ENCODE measurements around the gene SENP8. TPM values are rescaled to one million over a fixed set of nuclear protein-coding genes. Genes with fewer than 3 reads are reported as not detected.

SENP8 gene
- total and polyA plus RNA-seq, 7 donors, result 1.5 to 5.0 (median 3.3) TPM

- DNase-seq (no peak), ATAC-seq (no peak)
- 74 to 81% (median 78%) methylated on average over 5 of the region's 5 CpGs for WGBS, 3 donors
- H3K27me3 ChIP-seq (ENCODE audit: insufficient read depth in 3 of 3, low read length in 2 of 3), result no peaks in the 10 kb centered on the region
- intact Hi-C loops (cut with DNase I), result no loop called here
- TF ChIP-seq CTCF (IDR thresholded peaks at IDR 0.05), result no peak
- H3K27ac ChIP-seq, result no peak overlapping the region
- H3K36me3 ChIP-seq (ENCODE audit: insufficient read depth in 1 of 2, low read depth in 1 of 2), result no peaks in the 10 kb centered on the region
- H3K4me1 ChIP-seq, result peaks cover 7% of the 10 kb centered on the region
- H3K9me3 ChIP-seq, result no peaks in the 10 kb centered on the region
- H3K4me3 ChIP-seq, result no peak overlapping the region
Observed at GRCh38 chr15:72074335-72075060, 43.7 kb upstream of the SENP8 start.

GRCh38 chr15:72077950-72078349, 40.3 kb upstream of the SENP8 start:
- Histone ChIP-seq H3K27ac (no peak overlapping the region), H3K9me3 (no peaks in the 10 kb centered on the region), H3K36me3 (ENCODE audit: insufficient read depth in 1 of 2, low read depth in 1 of 2) (no peaks in the 10 kb centered on the region), H3K27me3 (ENCODE audit: insufficient read depth in 3 of 3, low read length in 2 of 3) (no peaks in the 10 kb centered on the region), H3K4me1 (peaks cover 12% of the 10 kb centered on the region), H3K4me3 (no peak overlapping the region)
- DNase-seq (no peak), ATAC-seq (no peak)
- intact Hi-C loops (cut with DNase I), result no loop called here
- no peak for TF ChIP-seq CTCF (IDR thresholded peaks at IDR 0.05)
- WGBS, 3 donors, result 59 to 96% (median 78%) methylated on average over 1 of the region's 1 CpG

GRCh38 chr15:72078887-72079286, 39.3 kb upstream of the SENP8 start:
- Histone ChIP-seq H3K9me3 (no peaks in the 10 kb centered on the region), H3K27me3 (ENCODE audit: insufficient read depth in 3 of 3, low read length in 2 of 3) (no peaks in the 10 kb centered on the region), H3K36me3 (ENCODE audit: insufficient read depth in 1 of 2, low read depth in 1 of 2) (no peaks in the 10 kb centered on the region), H3K27ac (no peak overlapping the region), H3K4me1 (peaks cover 12% of the 10 kb centered on the region), H3K4me3 (no peak overlapping the region)
- 90 to 91% (median 90%) methylated on average over 6 of the region's 6 CpGs for WGBS, 3 donors
- intact Hi-C loops (cut with DNase I), result no loop called here
- no peak for TF ChIP-seq CTCF (IDR thresholded peaks at IDR 0.05)
- ATAC-seq (no peak), DNase-seq (no peak)

- H3K9me3 ChIP-seq, result no peaks in the 10 kb centered on the region
- DNase-seq, result no peak
- H3K4me3 ChIP-seq, result no peak overlapping the region
- no peaks in the 10 kb centered on the region for H3K27me3 ChIP-seq (ENCODE audit: insufficient read depth in 3 of 3, low read length in 2 of 3)
- TF ChIP-seq CTCF (IDR thresholded peaks at IDR 0.05), result no peak
- no peaks in the 10 kb centered on the region for H3K36me3 ChIP-seq (ENCODE audit: insufficient read depth in 1 of 2, low read depth in 1 of 2)
- no peak overlapping the region for H3K27ac ChIP-seq
- 37 to 69% (median 46%) methylated on average over 1 of the region's 1 CpG for WGBS, 3 donors
- ATAC-seq, result no peak
- H3K4me1 ChIP-seq, result peaks cover 4% of the 10 kb centered on the region
- intact Hi-C loops (cut with DNase I), result no loop called here
Observed at GRCh38 chr15:72082176-72082575, 36.0 kb upstream of the SENP8 start.

All from psoas muscle (tissue), 8 donors.